ENCODE data around the gene VAMP4. TPM values are rescaled to one million over a fixed set of nuclear protein-coding genes. Genes with fewer than 3 reads are reported as not detected.

VAMP4 gene
- total and polyA plus RNA-seq, 8 donors: 14.7 to 19.4 (median 18.5) TPM

DNA sequence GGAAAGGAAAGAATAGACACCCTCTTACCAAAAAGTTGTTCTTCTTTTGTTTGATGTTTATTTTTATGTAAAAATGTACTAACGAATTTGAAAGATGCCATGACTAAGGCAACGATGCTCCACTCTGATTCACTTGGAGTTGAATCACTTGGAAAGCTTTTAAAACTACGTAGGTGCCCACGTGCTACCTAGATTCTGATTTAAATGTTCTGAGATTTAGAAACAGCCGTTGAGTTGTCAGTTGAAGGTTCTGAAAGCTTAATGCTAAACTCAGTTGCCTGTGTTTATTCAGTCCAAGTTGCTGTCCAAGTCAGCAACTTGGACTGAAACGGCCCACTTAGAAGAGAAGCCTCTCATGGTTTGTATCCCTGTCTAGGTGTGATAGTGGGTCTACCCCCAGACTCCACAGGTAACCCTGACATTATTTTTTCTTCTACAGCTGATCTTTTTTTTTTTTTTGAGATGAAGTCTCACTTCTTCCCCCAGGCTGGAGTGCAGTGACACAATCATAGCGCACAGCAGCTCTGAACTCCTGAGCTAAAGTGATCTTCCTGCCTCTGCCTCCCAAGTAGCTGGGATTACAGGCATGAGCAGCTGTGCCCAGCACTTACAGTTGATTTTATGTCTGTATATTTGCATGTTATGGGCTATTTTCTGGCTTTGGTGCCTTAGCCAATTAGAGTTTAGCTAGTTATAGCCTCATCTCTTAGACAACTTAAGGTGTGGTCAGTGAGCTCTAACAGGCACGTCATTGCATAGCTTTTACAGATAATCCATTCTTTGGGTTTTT is 1.4 kb upstream of the VAMP4 start:
- intact Hi-C loops (cut with DNase I): no loop called here

DNA sequence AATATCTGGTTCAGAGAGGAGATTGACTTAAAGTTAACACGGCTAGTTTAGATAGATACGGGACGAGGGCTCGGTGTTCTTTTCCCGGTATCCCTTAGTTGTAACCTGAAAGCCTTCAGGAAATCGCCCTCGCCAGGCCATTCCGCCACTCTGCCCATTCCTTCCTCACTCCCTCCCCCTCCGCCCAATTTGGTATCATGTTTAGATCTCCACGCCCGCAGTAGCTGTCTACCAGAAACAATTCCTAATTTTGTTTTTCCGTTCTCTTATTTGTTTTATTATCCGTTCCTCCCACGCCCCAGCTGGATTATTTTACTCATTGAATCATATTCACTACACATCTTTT is 685 bp upstream of the VAMP4 start:
- Histone ChIP-seq H3K27ac (peak overlapping the region; percentile 96 to 98), H3K9me3 (no peaks in the 10 kb centered on the region), H3K4me1 (peaks cover 13 to 57% of the 10 kb centered on the region in 2 donors), H3K4me3 (peak overlapping the region; percentile 91 to 95), H3K27me3 (no peaks in the 10 kb centered on the region), H3K36me3 (peaks cover 0 to 8% of the 10 kb centered on the region in 2 donors)
- intact Hi-C loops (cut with DNase I): no loop called here
- TF ChIP-seq, protein P1, sequence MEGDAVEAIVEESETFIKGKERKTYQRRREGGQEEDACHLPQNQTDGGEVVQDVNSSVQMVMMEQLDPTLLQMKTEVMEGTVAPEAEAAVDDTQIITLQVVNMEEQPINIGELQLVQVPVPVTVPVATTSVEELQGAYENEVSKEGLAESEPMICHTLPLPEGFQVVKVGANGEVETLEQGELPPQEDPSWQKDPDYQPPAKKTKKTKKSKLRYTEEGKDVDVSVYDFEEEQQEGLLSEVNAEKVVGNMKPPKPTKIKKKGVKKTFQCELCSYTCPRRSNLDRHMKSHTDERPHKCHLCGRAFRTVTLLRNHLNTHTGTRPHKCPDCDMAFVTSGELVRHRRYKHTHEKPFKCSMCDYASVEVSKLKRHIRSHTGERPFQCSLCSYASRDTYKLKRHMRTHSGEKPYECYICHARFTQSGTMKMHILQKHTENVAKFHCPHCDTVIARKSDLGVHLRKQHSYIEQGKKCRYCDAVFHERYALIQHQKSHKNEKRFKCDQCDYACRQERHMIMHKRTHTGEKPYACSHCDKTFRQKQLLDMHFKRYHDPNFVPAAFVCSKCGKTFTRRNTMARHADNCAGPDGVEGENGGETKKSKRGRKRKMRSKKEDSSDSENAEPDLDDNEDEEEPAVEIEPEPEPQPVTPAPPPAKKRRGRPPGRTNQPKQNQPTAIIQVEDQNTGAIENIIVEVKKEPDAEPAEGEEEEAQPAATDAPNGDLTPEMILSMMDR (IDR thresholded peaks at IDR 0.05): no peak
- DNase-seq (peak in 3 of 4 donors; percentile 52 to 62 (median 52)), ATAC-seq (peak; percentile 60)

More for the DNA sequence above, 1.4 kb upstream of the VAMP4 start:
- H3K36me3 ChIP-seq: peaks cover 0 to under 1% of the 10 kb centered on the region in 2 donors
- ATAC-seq (peak; percentile 16), DNase-seq (peak in 2 of 4 donors; percentile 34 to 44)
- no peaks in the 10 kb centered on the region for H3K9me3 ChIP-seq
- H3K27me3 ChIP-seq: no peaks in the 10 kb centered on the region
- H3K4me3 ChIP-seq: peak overlapping the region; percentile 91 to 95
- H3K4me1 ChIP-seq: peaks cover 13 to 57% of the 10 kb centered on the region in 2 donors
- peak overlapping the region; percentile 96 to 98 for H3K27ac ChIP-seq
- TF ChIP-seq, protein P1 (IDR thresholded peaks at IDR 0.05): no peak

DNA sequence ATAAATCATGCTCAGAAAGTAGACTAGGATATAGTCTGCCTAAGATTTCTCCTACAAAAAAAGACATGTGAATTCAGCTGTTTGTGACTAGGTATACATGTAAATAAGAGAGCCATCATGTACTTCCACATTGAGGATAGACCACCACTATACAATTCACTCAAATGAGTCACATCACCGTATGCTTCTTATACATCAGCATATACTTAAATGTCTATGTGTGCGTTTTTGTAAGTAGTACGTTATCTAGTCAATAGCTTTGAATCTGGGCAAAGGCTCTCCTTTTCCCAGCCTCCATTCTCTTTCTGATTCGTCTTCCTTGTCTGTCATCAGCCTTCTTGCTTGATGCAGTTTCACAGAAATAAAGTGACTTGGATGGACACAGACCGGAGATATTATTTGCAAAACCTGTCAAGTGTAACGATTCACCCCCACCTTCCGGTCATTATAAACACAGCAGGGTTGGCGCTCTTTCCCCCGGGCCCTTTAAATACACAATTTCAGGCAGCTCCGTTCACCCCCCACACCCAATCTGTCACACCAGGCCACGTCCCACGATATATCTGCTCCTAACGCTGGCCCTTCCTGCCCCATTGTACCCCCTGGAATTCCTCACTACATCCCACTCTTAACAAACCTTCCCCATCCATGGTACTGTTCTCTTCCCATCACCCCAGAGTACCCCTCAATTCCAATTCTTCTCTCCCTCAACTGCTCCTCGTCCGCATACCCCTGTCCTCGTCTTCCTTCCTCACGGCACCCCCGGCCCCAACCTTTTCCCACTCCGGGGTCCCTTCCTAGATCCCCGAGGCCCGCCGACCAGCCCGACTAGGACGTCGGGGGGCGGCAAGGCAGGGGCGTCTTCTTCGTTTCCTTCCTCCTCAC is 636 bp downstream of the VAMP4 start:
- Histone ChIP-seq H3K4me3 (peak overlapping the region; percentile 91 to 95), H3K27ac (peak overlapping the region; percentile 96 to 98), H3K36me3 (peaks cover 0 to 18% of the 10 kb centered on the region in 2 donors), H3K27me3 (no peaks in the 10 kb centered on the region), H3K4me1 (peaks cover 13 to 57% of the 10 kb centered on the region in 2 donors), H3K9me3 (no peaks in the 10 kb centered on the region)
- intact Hi-C loops (cut with DNase I): no loop called here
- TF ChIP-seq, protein P1 (IDR thresholded peaks at IDR 0.05): peak in 1 of 2 donors; percentile 16
- peak; percentile 59 for ATAC-seq
- peak; percentile 25 to 49 (median 40) for DNase-seq

DNA sequence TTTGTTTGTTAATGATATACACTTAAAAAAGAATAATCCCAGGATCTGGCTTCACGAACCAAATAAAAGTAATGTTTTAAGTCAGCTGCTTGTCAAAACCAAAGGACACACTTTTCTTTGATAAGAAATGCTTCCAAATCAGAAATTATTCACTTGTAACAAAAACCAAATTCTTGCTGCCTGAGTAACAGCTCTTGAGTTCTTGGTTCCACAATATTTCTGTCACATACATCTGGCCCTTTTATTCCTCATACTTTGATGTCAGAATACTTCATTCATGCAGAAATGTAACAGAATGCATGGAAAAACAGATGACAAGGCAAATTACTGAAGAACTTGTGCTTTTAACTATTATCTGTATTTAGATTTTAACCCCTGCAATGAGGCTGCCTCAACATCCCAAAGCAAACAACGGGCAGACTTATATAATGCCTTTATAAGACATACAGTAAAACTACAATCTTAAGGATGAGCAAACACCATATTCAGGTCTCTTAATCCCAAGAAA is 1.5 kb downstream of the VAMP4 start:
- Histone ChIP-seq H3K36me3 (peaks cover 0 to 26% of the 10 kb centered on the region in 2 donors), H3K27me3 (no peaks in the 10 kb centered on the region), H3K4me3 (peak overlapping the region in 1 of 2 donors; percentile 91), H3K9me3 (no peaks in the 10 kb centered on the region), H3K27ac (peak overlapping the region; percentile 96 to 98), H3K4me1 (peaks cover 13 to 60% of the 10 kb centered on the region in 2 donors)
- intact Hi-C loops (cut with DNase I): no loop called here
- ATAC-seq (no peak), DNase-seq (no peak)
- TF ChIP-seq, protein P1 (IDR thresholded peaks at IDR 0.05): no peak

All from left lung (tissue), 10 donors.